NCI-H1048 (cell line): ENCODE measurements around the gene SEC22C.

Experiments used
- DNase-seq: peaks from one replicate; lab custom pipeline; 2025; lab: John Stamatoyannopoulos, UW

SEC22C gene

GRCh38 chr3:42535981-42536784 lies 45.6 kb downstream of the SEC22C start:
- no peak for DNase-seq

GRCh38 chr3:42533161-42533897 lies 48.4 kb downstream of the SEC22C start:
- no peak for DNase-seq

- DNase-seq = no peak
These were observed 49.5 kb downstream of the SEC22C start for GRCh38 chr3:42532229-42532628.

GRCh38 chr3:42531470-42531869 lies 50.3 kb downstream of the SEC22C start:
- no peak for DNase-seq

GRCh38 chr3:42530073-42530472 lies 51.7 kb downstream of the SEC22C start:
- no peak for DNase-seq

GRCh38 chr3:42529468-42529867 lies 52.3 kb downstream of the SEC22C start:
- no peak for DNase-seq

- DNase-seq = no peak
These were observed 54.3 kb downstream of the SEC22C start for GRCh38 chr3:42527368-42527917.

GRCh38 chr3:42526616-42527367 lies 55.0 kb downstream of the SEC22C start:
- DNase-seq = no peak

GRCh38 chr3:42525736-42526345 lies 55.9 kb downstream of the SEC22C start:
- DNase-seq = no peak

- DNase-seq = no peak
These were observed 56.6 kb downstream of the SEC22C start for GRCh38 chr3:42525212-42525611.

- DNase-seq = no peak
These were observed 57.0 kb downstream of the SEC22C start for GRCh38 chr3:42524751-42525150.

- no peak for DNase-seq
These were observed 60.9 kb downstream of the SEC22C start for GRCh38 chr3:42520906-42521305.

- no peak for DNase-seq
These were observed 61.4 kb downstream of the SEC22C start for GRCh38 chr3:42520336-42520735.

- no peak for DNase-seq
These were observed 62.2 kb downstream of the SEC22C start for GRCh38 chr3:42519568-42519962.

- DNase-seq = no peak
These were observed 62.8 kb downstream of the SEC22C start for GRCh38 chr3:42518800-42519567.

GRCh38 chr3:42517117-42517516 lies 64.7 kb downstream of the SEC22C start:
- no peak for DNase-seq

GRCh38 chr3:42516443-42516842 lies 65.3 kb downstream of the SEC22C start:
- no peak for DNase-seq

GRCh38 chr3:42515976-42516375 lies 65.8 kb downstream of the SEC22C start:
- DNase-seq = no peak

GRCh38 chr3:42515391-42515916 lies 66.3 kb downstream of the SEC22C start:
- no peak for DNase-seq

GRCh38 chr3:42514876-42515275 lies 66.9 kb downstream of the SEC22C start:
- DNase-seq = no peak

- no peak for DNase-seq
These were observed 68.2 kb downstream of the SEC22C start for GRCh38 chr3:42513521-42513920.
